ENCODE data around the gene NPAS3.

- TF ChIP-seq CTCF (IDR thresholded peaks at IDR 0.05 in 8 of 11, conservative IDR thresholded peaks at IDR 0.05 in 3 of 11) (no peak), POLR2A (IDR thresholded peaks at IDR 0.05) (no peak)
Measured at GRCh38 chr14:33188880-33189279, 250.2 kb downstream of the NPAS3 start.
